ENCODE data around the gene NUP37.

Gene NUP37

GRCh38 chr12:102026728-102027127 lies 93.2 kb downstream of the NUP37 start:
- no peak for DNase-seq (ENCODE audit: low spot score)

DNA sequence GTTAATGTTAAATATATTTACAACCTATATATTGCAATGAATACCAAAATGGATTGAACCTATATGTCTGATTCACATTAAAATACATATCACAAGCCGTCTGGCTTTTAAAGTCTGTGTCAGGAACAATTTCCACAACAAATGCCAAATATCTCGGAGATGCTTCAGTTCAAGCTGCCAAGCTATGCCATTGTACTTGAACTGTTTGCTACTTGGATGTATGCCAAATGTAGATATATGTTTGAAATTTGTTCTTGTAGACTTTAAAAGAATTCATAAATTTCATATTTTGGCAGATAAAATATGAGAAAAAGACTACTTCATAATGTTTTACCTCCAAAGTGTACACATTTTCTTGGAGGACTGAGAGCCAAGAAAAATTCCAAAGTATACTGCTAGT lies 95.1 kb downstream of the NUP37 start:
- DNase-seq (ENCODE audit: low spot score), result no peak

- no peak for DNase-seq (ENCODE audit: low spot score)
Observed at GRCh38 chr12:102023343-102023930, 96.5 kb downstream of the NUP37 start.

Data from globus pallidus (tissue), 1 donor.